Transverse colon (tissue), 4 donors: ENCODE data around the gene SEZ6L2. TPM values are rescaled to one million over a fixed set of nuclear protein-coding genes. Genes with fewer than 3 reads are reported as not detected.
"Not testable (repeated sequence)": the region's sequence is repeated elsewhere in the genome, so short reads cannot be mapped to it uniquely, and the experiment has no call there.

Experiments
- DNase-seq: peaks from one replicate; pipeline ENCODE4 v3.0.0-alpha.2; 2019
- H3K27ac ChIP-seq, 4 donors: fragments of 200-600 bp; sonication (generic); 2 replicates each; pipeline ENCODE4 v1.5.1; 2016 to 2018; ENCODE audit warnings: inconsistent platforms in 4 of 4
- H3K27me3 ChIP-seq: fragments of 200-600 bp; sonication (generic); 2 replicates; pipeline ENCODE4 v1.5.1; 2017; ENCODE audit warnings: inconsistent platforms
- H3K36me3 ChIP-seq, 4 donors: fragments of 200-600 bp; sonication (generic); 2 replicates each; pipeline ENCODE4 v1.5.1; 2017 to 2019; ENCODE audit warnings: inconsistent platforms in 4 of 4
- H3K4me1 ChIP-seq, 4 donors: fragments of 200-600 bp; sonication (generic); 2 replicates each; pipeline ENCODE4 v1.5.1; 2017 to 2020; ENCODE audit warnings: inconsistent platforms in 4 of 4
- H3K4me3 ChIP-seq, 4 donors: fragments of 200-600 bp; sonication (generic); 1 replicate in 1 of 4; 2 replicates in 3 of 4; pipeline versions ENCODE4 v1.5.1 to v1.6.1; 2017 to 2019; ENCODE audit warnings: inconsistent platforms in 4 of 4
- H3K9me3 ChIP-seq, 2 donors: fragments of 200-600 bp; sonication (generic); 2 replicates each; pipeline ENCODE4 v1.5.1; 2017 to 2019; ENCODE audit warnings: inconsistent platforms in 2 of 2
- CTCF ChIP-seq, 5 experiments: fragments of 200-600 bp in 3 of 5; fragments of 450-650 bp in 2 of 5; sonication (generic) in 3 of 5; IDR thresholded peaks; 1 replicate in 2 of 5; 2 replicates in 3 of 5; pipeline ENCODE4 v1.5.1; 2016 to 2017; ENCODE audit warnings: antibody characterized with exemption in 5 of 5, inconsistent platforms in 3 of 5, mild to moderate bottlenecking in 2 of 5, moderate library complexity in 1 of 5
- EP300 ChIP-seq: sonication (generic); formaldehyde crosslinking; IDR thresholded peaks from one replicate; pipeline ENCODE4 v1.6.1; 2017; ENCODE audit warnings: antibody characterized with exemption, low read depth
- POLR2A ChIP-seq: fragments of 450-650 bp; IDR thresholded peaks from one replicate; pipeline ENCODE4 v1.6.1; 2016; ENCODE audit warnings: antibody characterized with exemption, mild to moderate bottlenecking, moderate library complexity
- POLR2AphosphoS5 ChIP-seq, 3 donors: sonication (generic); formaldehyde crosslinking; IDR thresholded peaks; one replicate each; pipeline ENCODE4 v1.6.1; 2016; ENCODE audit warnings: antibody characterized with exemption in 3 of 3
- WGBS, 2 donors: methylation state at CpG; one replicate each; pipeline ENCODE4 v1.1.5; 2018; ENCODE audit warnings: low coverage in 1 of 2; 5-methylcytosine and 5-hydroxymethylcytosine counted together
- in situ Hi-C, 4 donors: fragments of 200-750 bp; cut with MboI; loops; one replicate each; pipeline versions ENCODE4 v1.15.0 to v1.15.1; 2017; ENCODE audit warnings: low sequenced_read_pairs in 3 of 4, low pct_ligation_motif_present in 1 of 4, low pct_unique_long_range_greater_than_20kb in 1 of 4
- intact Hi-C: fragments of 100-400 bp; cut with DNase I; formaldehyde crosslinking; loops from one replicate; pipeline ENCODE4 v1.15.1; 2023; ENCODE audit warnings: low total_unique reads
- total RNA-seq, 4 donors: library from RNA; depleted of rRNA; stranded (reverse); fragments of >200 nt; gene quantifications; one replicate each; pipeline ENCODE4 v1.1.0, GENCODE V29; 2016

SEZ6L2 gene
- total RNA-seq, 4 donors from 2014 or later, result 2.0 to 9.7 (median 6.3) TPM

DNA sequence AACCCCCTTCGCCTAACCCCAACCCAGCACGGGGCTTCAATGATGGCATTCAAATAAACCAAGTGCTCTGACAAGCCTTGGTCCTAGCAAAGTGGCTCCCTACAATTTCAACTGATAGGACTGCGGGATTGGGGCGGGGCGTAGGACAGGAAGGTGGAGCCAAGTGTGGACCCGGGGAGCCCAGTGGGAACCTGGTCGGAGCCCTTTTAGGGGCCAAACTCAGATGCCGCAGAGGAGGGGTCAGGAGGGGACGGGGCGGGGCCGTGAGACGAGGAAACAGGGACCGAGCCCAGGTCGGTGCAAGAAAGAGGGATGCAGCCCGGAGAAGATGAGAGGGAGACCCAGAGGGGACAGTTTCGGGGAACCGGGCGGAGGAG is 23.1 kb downstream of the SEZ6L2 start:
- Histone ChIP-seq H3K4me3 (peak overlapping the region in 2 of 4 donors; percentile 2 to 33), H3K9me3 (no peaks in the 10 kb centered on the region), H3K27me3 (peaks cover 36% of the 10 kb centered on the region), H3K36me3 (no peaks in the 10 kb centered on the region), H3K27ac (no peak overlapping the region), H3K4me1 (peaks cover 0 to 12% (median 4%) of the 10 kb centered on the region in 4 donors)
- DNase-seq, result no peak
- intact Hi-C loops (no loop called here), in situ Hi-C loops (loop anchor here in 1 of 4 donors (25.0 kb wide), 1 partner anchor 161 kb away; the partner anchor contains the start of gene TLCD3B)
- WGBS, 2 donors, result 38 to 58% methylated on average over 5 to 17 of the region's 18 CpGs
- no peak for TF ChIP-seq EP300
- no peak for TF ChIP-seq POLR2A
- no peak for TF ChIP-seq CTCF (IDR thresholded peaks at IDR 0.05)
- TF ChIP-seq POLR2AphosphoS5 (IDR thresholded peaks at IDR 0.05), result no peak

GRCh38 chr16:29875206-29875605 is 24.1 kb downstream of the SEZ6L2 start:
- Histone ChIP-seq H3K9me3 (no peaks in the 10 kb centered on the region), H3K4me1 (peaks cover 0 to 12% (median 4%) of the 10 kb centered on the region in 4 donors), H3K36me3 (no peaks in the 10 kb centered on the region), H3K27ac (no peak overlapping the region), H3K27me3 (peaks cover 36% of the 10 kb centered on the region), H3K4me3 (no peak overlapping the region)
- no peak for DNase-seq
- intact Hi-C loops (no loop called here), in situ Hi-C loops (loop anchor here in 1 of 4 donors (25.0 kb wide), 1 partner anchor 162 kb away; the partner anchor contains the start of gene TLCD3B)
- WGBS, 2 donors, result 93% methylated on average over 3 of the region's 6 CpGs; no CpG with 5 or more reads in 1 of the 2 donors
- no peak for TF ChIP-seq EP300
- no peak for TF ChIP-seq CTCF (IDR thresholded peaks at IDR 0.05)
- no peak for TF ChIP-seq POLR2AphosphoS5 (IDR thresholded peaks at IDR 0.05)
- no peak for TF ChIP-seq POLR2A

DNA sequence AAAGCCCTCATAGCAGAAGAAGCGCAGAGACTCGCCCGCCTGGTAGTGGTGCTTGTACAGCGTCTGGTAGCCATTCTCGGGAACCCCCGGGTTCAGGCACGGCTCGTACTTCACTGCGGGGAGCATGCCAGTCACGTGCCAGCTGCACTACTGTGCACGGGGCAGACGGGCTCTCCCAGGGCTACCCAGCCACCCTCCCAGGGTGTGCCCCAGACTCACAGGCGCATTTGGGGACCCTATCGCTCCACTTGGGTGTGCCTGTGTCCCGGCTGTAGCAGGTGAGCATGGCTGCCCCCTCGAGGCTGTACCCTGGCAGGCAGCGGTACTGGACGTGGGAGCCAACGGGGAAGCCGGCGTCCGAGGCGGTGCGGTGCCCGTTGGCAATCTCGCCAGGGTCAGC is 26.0 kb downstream of the SEZ6L2 start:
- Histone ChIP-seq H3K4me3 (no peak overlapping the region), H3K36me3 (no peaks in the 10 kb centered on the region), H3K4me1 (peaks cover 0 to 12% (median 4%) of the 10 kb centered on the region in 4 donors), H3K9me3 (no peaks in the 10 kb centered on the region), H3K27me3 (peaks cover 27% of the 10 kb centered on the region), H3K27ac (no peak overlapping the region)
- TF ChIP-seq POLR2A (no peak), CTCF (IDR thresholded peaks at IDR 0.05) (no peak), EP300 (no peak), POLR2AphosphoS5 (IDR thresholded peaks at IDR 0.05) (no peak)
- intact Hi-C loops, result no loop called here
- 94% methylated on average over 26 of the region's 26 CpGs; no CpG with 5 or more reads in 1 of the 2 donors for WGBS, 2 donors
- DNase-seq, result no peak
- in situ Hi-C loops, result loop anchor here in 2 of 4 donors (25.0 kb wide), 1 partner anchor 139 kb away; the partner anchor contains the start of genes C16orf92 (in 2 of the 2) and DOC2A (in 2 of the 2)

GRCh38 chr16:29871822-29872546 is 27.4 kb downstream of the SEZ6L2 start:
- Histone ChIP-seq H3K36me3 (no peaks in the 10 kb centered on the region), H3K27me3 (peaks cover 14% of the 10 kb centered on the region), H3K4me1 (peaks cover 0 to 9% (median 4%) of the 10 kb centered on the region in 4 donors), H3K27ac (no peak overlapping the region), H3K9me3 (no peaks in the 10 kb centered on the region), H3K4me3 (no peak overlapping the region)
- 92 to 100% methylated on average over 4 to 16 of the region's 16 CpGs for WGBS, 2 donors
- TF ChIP-seq POLR2A, result no peak
- TF ChIP-seq CTCF (IDR thresholded peaks at IDR 0.05), result no peak
- no peak for TF ChIP-seq POLR2AphosphoS5 (IDR thresholded peaks at IDR 0.05)
- TF ChIP-seq EP300, result no peak
- in situ Hi-C loops (loop anchor here in 2 of 4 donors (25.0 kb wide), 1 partner anchor 140 kb away; the partner anchor contains the start of genes C16orf92 (in 2 of the 2) and DOC2A (in 2 of the 2)), intact Hi-C loops (no loop called here)
- DNase-seq, result no peak

GRCh38 chr16:29869067-29869466 is 30.3 kb downstream of the SEZ6L2 start:
- 69 to 81% methylated on average over 4 to 8 of the region's 8 CpGs for WGBS, 2 donors
- DNase-seq, H3K27me3 ChIP-seq, H3K27ac ChIP-seq, H3K9me3 ChIP-seq, H3K36me3 ChIP-seq, intact Hi-C loops, H3K4me3 ChIP-seq, H3K4me1 ChIP-seq: not testable (repeated sequence)
- in situ Hi-C loops, result loop anchor here in 2 of 4 donors (25.0 kb wide), 1 partner anchor 143 kb away; the partner anchor contains the start of genes C16orf92 (in 2 of the 2) and DOC2A (in 2 of the 2)
